Activated T-cell treated with anti-CD3 and anti-CD28 coated beads for 1 hour (primary cell): Measurements from ENCODE around the gene ZC2HC1B.

Experiments used
- DNase-seq: peaks from one replicate; pipeline ENCODE4 v3.0.0-alpha.2; 2020; ENCODE audit warnings: low read depth

The ZC2HC1B gene

DNA sequence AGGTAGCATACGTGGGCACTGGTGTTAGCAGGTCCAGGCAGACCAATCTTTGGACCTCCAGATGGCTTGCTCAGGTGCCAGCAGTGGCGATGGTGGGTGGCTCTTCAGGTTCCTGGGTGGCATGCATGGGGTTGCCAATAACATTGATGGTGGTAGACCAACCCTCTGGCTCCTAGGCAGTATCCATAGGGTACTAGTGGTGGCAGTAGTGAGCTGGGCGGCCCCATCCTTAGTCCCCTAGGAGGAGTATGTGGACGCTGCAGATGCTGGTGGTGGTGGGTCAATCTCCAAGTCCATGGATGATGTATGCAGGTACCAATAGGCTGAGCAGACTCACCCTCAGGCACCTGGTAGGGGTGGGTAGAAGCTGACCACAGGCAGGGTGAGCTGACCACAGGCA is 70.6 kb downstream of the ZC2HC1B start:
- no peak for DNase-seq

DNA sequence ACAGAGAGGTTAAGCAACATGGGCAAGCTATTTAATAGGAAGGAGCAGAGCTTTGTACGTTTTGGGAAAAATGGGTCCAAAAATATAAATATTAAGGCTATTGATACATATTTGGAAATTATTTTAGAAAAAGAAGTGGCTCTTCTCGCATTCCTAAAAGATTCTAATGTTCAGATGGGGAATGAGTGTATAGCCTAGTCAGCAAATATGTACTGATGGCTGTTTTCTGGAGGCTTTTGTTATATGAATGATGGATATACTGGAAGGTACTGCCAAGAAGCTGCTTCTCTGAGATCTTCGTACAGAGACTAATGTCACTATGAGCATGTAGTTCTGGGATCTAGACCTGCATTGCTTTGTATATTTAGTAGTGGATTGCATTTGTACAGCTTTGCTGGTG is 72.1 kb downstream of the ZC2HC1B start:
- no peak for DNase-seq

- DNase-seq: no peak
Measured at GRCh38 chr6:143936778-143937667, 72.7 kb downstream of the ZC2HC1B start.

DNA sequence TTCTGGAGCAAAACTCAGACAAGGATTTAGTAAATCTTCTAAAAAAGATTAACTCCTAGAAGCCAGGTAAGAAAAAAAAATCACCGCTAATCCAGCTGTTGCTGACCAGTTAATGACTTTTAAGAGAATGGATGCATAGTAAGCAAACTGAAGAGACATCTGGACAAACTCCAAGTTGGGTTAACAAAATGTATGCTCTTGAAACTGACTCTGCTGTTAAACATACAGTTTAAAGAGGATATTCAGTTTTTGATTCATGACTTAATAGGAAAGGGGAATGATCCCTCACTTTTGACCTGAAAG is 73.3 kb downstream of the ZC2HC1B start:
- no peak for DNase-seq

- no peak for DNase-seq
Measured at GRCh38 chr6:143939364-143939763, 75.1 kb downstream of the ZC2HC1B start.

DNA sequence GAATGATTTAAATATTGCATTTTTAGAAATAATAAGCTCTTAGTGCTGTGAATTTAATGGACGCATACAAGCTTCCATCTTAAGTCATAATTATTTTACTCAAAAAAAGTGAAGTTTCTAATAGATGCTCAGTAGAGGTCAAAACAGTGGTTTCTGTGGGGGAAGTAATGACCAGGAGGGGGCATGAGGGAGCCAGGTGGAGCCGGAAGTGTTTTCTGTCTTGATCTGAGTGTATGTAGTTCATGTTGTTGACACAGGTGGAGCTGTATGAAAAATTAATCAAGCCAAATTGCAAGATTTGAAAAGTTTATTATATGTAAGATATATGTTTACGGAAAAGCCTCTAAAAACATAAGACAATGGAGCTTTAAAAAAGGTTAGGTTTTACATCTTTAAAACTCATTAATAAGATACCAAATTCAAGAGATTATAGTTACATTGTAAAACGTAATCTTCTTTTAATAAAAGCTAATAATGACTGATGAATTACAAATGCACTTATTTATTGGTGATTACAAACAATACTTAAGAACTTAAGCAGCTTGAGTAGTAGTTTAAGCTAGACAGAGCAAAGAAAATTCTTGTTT is 75.8 kb downstream of the ZC2HC1B start:
- DNase-seq: peak; percentile 26

DNA sequence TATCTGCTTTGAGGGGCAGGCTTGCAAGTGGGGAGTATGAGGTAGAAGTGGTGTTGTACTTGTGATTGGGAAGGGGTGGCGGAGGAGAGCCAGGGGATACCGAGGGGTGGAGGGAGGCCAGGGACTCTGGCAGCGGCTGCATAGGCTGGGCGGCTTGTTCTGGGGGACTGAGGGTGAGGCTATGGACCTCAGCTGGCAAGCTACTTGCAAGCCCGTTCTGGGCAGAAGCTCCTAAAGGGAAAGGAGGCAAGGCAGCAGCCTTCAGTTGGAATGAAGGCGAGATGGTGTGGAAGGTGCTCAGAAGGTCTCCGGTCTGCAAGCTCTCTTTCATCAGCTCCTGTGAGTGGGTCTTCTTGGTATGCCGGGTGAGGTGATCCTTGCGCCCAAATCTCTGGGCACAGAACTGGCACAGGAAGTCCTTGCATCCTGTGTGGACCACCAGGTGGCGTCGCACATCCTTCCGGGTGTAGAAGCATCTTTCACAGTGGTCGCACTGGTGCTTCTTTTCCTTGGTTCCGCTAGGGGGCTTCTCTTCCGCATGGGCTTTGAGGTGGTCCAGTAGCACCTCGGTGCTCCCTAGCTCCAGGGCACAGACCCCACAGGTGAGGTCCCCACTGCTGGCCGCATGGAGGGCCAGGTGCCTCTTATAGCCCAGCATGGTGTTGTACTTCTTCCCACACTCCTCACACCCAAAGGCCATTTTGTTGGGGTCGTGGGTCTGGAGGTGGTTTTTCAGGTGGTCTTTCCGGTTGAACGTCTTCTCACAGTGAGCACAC is 77.8 kb downstream of the ZC2HC1B start:
- peak; percentile 36 for DNase-seq

DNA sequence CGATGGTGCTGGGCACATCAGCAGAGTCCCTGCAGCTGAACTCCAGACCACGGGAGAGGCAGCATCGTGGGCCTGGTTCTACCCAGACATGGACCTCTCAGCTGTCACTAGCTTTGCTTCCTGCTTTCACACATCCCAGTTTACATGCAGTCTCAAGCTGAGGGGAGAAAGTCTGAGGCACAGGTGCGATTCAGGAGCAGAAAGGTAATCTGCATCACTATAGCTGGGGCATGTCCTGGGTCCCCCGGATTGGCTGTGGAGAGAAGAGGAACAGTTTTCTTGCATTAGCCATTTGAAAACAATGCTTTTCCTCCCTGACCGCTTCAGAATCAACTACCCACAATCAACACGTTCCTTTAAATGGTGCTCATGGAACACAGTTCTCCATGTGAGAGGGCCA is 83.9 kb downstream of the ZC2HC1B start:
- no peak for DNase-seq

DNA sequence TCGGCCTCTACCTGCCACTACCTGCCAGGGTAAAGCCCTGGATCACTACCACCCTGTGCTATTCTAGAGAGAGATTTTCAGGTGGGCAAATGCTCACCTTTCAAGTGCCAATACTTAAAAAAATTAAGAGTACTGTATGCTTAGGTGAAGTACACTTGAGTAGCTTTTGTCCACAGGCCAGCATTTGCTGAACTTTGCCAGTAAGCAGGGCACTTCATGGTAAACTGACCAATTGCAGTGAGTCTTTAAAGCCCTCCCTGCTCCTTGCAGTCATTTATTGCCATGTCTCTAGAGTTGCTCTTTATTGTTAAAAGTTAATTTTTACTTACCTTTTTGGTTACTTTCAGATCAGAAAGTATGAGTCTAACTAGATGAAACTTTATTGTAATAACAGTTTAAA is 85.3 kb downstream of the ZC2HC1B start:
- DNase-seq: no peak

GRCh38 chr6:143949962-143950361 is 85.7 kb downstream of the ZC2HC1B start:
- DNase-seq: no peak

GRCh38 chr6:143950875-143951274 is 86.6 kb downstream of the ZC2HC1B start:
- no peak for DNase-seq

DNA sequence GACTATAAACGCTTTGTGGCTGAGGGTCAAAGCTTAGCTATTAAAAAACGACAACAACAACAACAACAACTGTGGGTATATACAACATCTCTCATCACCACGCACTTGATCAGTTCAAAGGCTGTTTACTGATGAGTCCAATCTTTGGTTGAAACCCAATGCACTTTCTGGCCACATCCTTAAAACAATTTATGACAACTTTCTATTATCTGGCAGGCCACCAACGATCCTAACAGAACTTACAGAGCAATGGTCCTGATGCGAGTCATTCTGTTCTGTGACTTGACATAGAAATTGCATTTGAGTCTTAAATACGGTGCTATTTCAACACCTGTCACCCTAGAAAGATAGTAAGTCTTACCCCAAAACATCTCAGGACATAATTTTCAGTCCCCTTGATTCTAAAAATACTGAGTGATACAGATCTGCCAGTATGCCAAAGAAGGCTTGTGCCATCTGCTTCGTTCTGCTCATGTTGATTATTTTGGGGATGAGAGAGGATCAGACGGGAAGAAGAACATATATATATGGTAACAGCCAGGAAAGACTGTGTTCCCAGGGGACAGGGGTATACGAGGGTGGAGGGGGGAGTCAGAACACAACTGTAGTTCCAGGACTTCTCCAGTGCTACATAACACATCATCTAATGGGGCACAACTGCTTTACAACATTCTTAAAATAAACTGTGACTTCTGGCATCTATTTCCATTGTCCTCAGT is 87.9 kb downstream of the ZC2HC1B start:
- DNase-seq: no peak

DNA sequence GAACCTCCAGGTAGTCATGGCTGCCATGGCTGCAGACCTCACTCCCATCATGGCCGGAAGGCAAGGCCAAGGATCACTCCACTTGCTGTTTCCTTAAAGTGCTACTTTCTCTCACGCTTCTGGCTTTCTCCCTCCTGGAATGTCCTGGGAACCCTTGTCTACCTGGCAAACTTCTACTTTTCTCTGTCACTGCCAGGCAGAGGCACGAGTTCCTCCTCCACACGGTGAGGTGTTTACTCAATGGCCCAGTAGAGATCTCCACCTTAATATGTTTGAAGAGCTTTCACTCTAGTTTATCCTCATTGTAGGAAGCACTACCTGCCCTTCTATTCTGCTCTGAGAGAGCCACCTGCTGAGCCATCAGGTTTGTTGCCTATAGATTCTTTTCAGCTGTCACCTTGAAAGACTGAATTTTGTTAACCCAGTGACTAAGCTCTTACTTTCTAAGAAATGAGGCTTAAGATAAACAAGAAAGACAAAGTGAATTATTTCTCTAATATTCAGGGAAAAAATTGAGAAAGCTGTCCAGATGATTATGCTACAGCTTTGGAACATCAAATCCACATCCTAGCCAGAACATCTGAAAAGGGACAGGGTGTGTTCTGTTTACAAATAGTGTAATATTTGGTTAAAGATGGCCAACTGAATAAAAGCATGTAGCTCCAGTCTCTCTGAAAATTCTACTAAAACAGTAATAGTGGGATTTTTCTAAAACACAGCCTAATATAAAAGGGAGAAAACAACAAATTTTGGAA is 88.8 kb downstream of the ZC2HC1B start:
- DNase-seq: no peak

GRCh38 chr6:143953922-143954321 is 89.6 kb downstream of the ZC2HC1B start:
- DNase-seq: no peak

DNA sequence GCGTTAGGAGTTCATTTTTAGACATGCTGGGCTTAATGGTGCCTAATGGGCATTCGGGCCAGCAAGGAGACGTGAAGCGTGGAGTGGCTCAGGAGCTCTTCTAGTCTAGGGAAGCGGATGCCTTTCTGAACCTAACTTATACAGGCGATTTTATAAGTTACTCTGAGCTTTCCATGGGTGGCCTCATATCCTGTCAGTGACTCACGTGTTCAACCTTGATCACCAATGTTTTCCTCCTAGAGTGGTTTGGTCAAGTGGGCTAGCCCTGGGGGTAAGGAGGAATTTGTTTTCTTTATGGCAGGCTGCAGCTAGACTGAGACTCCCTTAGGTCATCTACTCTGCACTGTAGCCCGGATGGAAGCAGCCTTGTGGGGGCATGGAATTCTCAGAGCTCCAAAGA is 91.7 kb downstream of the ZC2HC1B start:
- DNase-seq: no peak

GRCh38 chr6:143957679-143958274 is 93.5 kb downstream of the ZC2HC1B start:
- DNase-seq: no peak

- DNase-seq: no peak
Measured at GRCh38 chr6:143958839-143959399, 94.6 kb downstream of the ZC2HC1B start.

DNA sequence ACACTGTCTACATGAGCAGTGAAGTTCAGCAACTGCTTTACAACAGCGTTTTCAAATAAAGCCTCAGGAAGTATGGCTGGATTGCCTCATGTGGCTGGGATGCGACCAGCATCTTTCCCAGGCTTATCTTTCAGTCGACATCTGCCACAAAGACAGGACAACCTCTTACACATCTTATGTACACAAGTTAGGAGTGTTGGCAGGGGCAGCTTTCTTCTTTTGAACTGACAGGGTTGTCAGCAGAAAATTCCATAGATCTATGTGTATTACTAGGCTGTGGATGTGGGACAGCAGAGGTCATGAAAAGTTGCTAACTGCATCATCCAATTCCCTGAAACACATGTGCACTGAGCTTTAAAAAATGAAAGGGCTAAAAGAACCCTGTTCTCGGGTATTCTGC is 95.7 kb downstream of the ZC2HC1B start:
- DNase-seq: no peak

GRCh38 chr6:143961066-143961465 is 96.8 kb downstream of the ZC2HC1B start:
- no peak for DNase-seq

GRCh38 chr6:143961886-143962878 is 97.9 kb downstream of the ZC2HC1B start:
- DNase-seq: no peak
